IPS-20b (cell line): ENCODE data around the gene GATA5.
A peak's percentile ranks its signal among the peaks of the same experiment; 100 is the strongest.
"Not testable (repeated sequence)": the region's sequence is repeated elsewhere in the genome, so short reads cannot be mapped to it uniquely, and the experiment has no call there.

Experiments used
- H3K27ac ChIP-seq: one replicate; pipeline ENCODE4 v1.5.1; 2013; ENCODE audit warnings: low read length
- H3K27me3 ChIP-seq: 2 replicates; pipeline ENCODE4 v1.6.1; 2013; ENCODE audit warnings: mild to moderate bottlenecking, low read length, inconsistent platforms; ENCODE audit not compliant: insufficient read depth
- H3K36me3 ChIP-seq: 2 replicates; pipeline ENCODE4 v1.6.1; 2013; ENCODE audit warnings: low read depth, mild to moderate bottlenecking, inconsistent platforms, low read length, moderate library complexity; ENCODE audit not compliant: insufficient read depth
- H3K4me1 ChIP-seq: 2 replicates; pipeline ENCODE4 v1.6.1; 2013; ENCODE audit warnings: mild to moderate bottlenecking, control low read depth, inconsistent platforms, low read length, moderate library complexity; ENCODE audit not compliant: insufficient read depth
- H3K4me3 ChIP-seq: 2 replicates; pipeline ENCODE4 v1.5.1; 2013; ENCODE audit warnings: mild to moderate bottlenecking, low read length, inconsistent platforms
- H3K9ac ChIP-seq: 2 replicates; pipeline ENCODE4 v1.6.1; 2013; ENCODE audit warnings: low read depth, mild to moderate bottlenecking, inconsistent platforms, low read length, moderate library complexity
- H3K9me3 ChIP-seq: 2 replicates; pipeline ENCODE4 v1.6.1; 2013; ENCODE audit warnings: mild to moderate bottlenecking, low read depth, low read length, inconsistent platforms; ENCODE audit not compliant: insufficient read depth

Gene GATA5

GRCh38 chr20:62430866-62431447, 44.8 kb downstream of the GATA5 start:
- H3K4me1 ChIP-seq: peaks cover 5% of the 10 kb centered on the region; the same call in 1 of the 2 replicates
- H3K9ac ChIP-seq: no peak overlapping the region
- peaks cover 4% of the 10 kb centered on the region for H3K27me3 ChIP-seq
- no peaks in the 10 kb centered on the region for H3K9me3 ChIP-seq
- no peak overlapping the region for H3K27ac ChIP-seq
- H3K4me3 ChIP-seq: no peak overlapping the region
- H3K36me3 ChIP-seq: no peaks in the 10 kb centered on the region

GRCh38 chr20:62430311-62430853, 45.4 kb downstream of the GATA5 start:
- Histone ChIP-seq H3K4me1 (peaks cover 5% of the 10 kb centered on the region; the same call in 1 of the 2 replicates), H3K9me3 (no peaks in the 10 kb centered on the region), H3K9ac (no peak overlapping the region), H3K4me3 (no peak overlapping the region), H3K36me3 (no peaks in the 10 kb centered on the region), H3K27me3 (peaks cover 4% of the 10 kb centered on the region), H3K27ac (no peak overlapping the region)

DNA sequence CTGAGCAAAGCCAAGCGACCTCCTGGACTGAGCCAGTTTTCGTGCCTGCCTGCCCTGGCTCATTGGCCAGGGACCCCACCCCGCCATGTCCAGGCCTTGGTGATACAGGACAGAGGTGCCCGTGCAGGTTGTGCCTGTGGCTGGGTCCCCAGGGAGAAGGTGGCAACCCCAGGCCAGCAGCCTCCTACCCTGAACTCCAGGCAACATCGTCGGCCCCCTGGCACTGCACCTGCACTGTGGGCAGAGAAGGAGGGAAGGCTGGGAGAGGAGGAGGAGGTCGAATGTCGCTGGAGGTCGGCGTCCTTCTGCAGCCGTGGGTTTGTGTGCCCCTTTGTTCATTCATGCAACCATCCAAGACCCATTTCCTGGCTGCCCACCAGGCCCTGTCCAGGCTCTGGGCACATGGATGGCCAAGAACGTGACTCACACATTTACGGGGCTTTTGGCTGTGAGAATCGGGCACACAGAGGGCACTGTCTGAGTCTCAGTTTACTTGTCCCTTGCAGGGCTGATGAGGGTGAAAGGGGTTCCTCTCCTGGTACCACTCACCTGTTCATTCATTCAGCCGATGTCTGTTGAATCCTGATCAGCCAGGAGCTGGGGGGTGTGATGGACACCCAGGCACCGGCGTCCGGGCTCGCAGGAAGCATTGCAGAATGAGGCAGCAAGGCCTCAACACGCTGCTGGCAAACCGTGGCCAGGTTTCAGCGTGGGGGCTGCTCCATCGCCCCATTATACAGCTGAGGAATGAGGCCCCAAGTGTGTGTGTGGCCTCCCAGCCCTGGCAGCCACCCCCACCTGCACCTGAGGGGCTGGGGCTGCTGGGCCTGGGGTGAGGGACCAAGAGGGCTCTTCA, 46.1 kb downstream of the GATA5 start:
- Histone ChIP-seq H3K27ac (no peak overlapping the region), H3K27me3 (no peaks in the 10 kb centered on the region; the same call in 1 of the 2 replicates), H3K36me3 (no peaks in the 10 kb centered on the region), H3K4me3 (no peak overlapping the region), H3K9me3 (no peaks in the 10 kb centered on the region), H3K9ac (no peak overlapping the region), H3K4me1 (peaks cover 5% of the 10 kb centered on the region; the same call in 1 of the 2 replicates)

GRCh38 chr20:62428396-62429295, 47.1 kb downstream of the GATA5 start:
- H3K4me1 ChIP-seq: peaks cover 5% of the 10 kb centered on the region; the same call in 1 of the 2 replicates
- no peaks in the 10 kb centered on the region; the same call in 1 of the 2 replicates for H3K27me3 ChIP-seq
- no peak overlapping the region for H3K27ac ChIP-seq
- H3K4me3 ChIP-seq: no peak overlapping the region
- no peaks in the 10 kb centered on the region for H3K36me3 ChIP-seq
- H3K9me3 ChIP-seq: no peaks in the 10 kb centered on the region
- no peak overlapping the region for H3K9ac ChIP-seq

GRCh38 chr20:62428002-62428372, 47.8 kb downstream of the GATA5 start:
- H3K4me3 ChIP-seq: no peak overlapping the region
- H3K27me3 ChIP-seq: no peaks in the 10 kb centered on the region; the same call in 1 of the 2 replicates
- no peaks in the 10 kb centered on the region for H3K9me3 ChIP-seq
- H3K36me3 ChIP-seq: no peaks in the 10 kb centered on the region
- no peak overlapping the region for H3K9ac ChIP-seq
- H3K4me1 ChIP-seq: peaks cover 5% of the 10 kb centered on the region; the same call in 1 of the 2 replicates
- no peak overlapping the region for H3K27ac ChIP-seq

DNA sequence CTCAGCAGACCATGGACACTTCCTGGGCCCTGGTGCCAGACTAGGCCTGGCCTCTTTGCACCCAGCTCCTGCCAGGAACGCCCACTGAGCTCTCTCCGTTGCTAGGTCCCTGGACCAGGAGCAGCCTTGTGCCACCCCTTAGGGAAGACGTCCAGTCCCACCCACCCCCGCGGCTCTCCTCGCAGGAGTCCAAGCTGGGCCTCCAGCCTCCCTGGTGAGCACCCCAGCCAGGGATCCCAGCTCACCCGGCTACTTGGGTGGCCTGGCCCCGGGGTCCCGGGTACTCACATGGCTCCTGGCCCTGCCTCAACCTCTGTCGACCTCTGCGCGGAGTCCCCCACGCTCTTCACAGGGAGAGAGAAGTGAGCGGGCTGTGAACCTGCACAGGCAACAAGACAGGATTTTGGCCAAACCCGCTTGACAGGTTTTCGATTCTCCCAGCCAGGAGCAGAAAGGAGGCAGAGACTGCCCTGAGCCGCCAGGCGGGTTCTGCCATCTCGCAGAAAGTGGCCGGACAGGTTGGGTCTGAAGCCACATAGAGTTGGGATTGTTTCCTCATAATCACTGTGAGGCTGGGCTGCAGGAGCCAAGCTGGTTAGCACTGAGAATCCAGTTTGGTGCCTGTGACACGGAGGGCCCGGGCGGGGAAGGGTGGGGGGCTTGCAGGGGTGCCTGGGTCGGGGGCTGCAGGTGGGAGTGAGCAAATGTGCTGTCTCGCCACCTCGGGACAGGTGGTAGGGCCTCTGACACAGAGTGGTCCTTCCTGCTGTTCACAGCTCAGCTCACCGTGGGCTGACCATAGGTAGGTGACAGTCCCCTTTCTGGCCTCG, 48.4 kb downstream of the GATA5 start, which contains the start of gene RBBP8NL:
Gene RBBP8NL (minus strand): TSS at position 368 of the 830 bp plus-strand sequence. CDS start 7,892 bp downstream, outside the sequence.
- no peak within 1 kb of the TSS for H3K27ac ChIP-seq
- H3K27me3 ChIP-seq: no peaks in the 10 kb centered on the region; the same call in 1 of the 2 replicates
- peak within 1 kb of the TSS; percentile 28; the same call in 1 of the 2 replicates for H3K4me3 ChIP-seq
- peaks cover 5% of the 10 kb centered on the region; the same call in 1 of the 2 replicates for H3K4me1 ChIP-seq
- H3K9me3 ChIP-seq: no peaks in the 10 kb centered on the region
- no peaks in the 10 kb centered on the region for H3K36me3 ChIP-seq
- H3K9ac ChIP-seq: peak within 1 kb of the TSS; percentile 50; the same call in 1 of the 2 replicates

DNA sequence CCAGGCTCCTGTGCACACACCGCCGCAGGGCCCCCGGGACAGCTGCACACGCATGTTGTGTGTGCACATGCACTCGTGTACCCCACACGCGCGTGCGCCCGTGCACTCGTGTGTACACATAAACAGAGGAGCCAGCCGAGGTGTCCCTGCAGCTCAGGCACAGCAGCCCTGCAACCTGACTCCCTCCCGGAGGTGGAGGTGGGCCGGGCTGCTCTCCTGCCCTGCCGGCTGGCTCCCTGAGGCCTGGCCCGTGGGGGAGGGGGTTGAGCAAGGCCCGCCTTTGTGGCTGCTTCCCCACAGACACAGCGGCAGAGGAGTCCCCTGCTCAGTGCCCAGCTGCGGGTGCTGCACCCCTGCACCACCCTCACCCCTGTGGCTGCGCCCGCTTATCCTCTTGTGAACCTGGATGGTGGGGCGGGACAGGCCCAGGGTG, 49.1 kb downstream of the GATA5 start:
- H3K27me3 ChIP-seq: no peaks in the 10 kb centered on the region; the same call in 1 of the 2 replicates
- H3K27ac ChIP-seq: no peak overlapping the region
- H3K36me3 ChIP-seq: no peaks in the 10 kb centered on the region
- H3K9ac ChIP-seq: peak overlapping the region; percentile 50; the same call in 1 of the 2 replicates
- peaks cover 5% of the 10 kb centered on the region; the same call in 1 of the 2 replicates for H3K4me1 ChIP-seq
- no peaks in the 10 kb centered on the region for H3K9me3 ChIP-seq
- peak overlapping the region; percentile 28; the same call in 1 of the 2 replicates for H3K4me3 ChIP-seq

DNA sequence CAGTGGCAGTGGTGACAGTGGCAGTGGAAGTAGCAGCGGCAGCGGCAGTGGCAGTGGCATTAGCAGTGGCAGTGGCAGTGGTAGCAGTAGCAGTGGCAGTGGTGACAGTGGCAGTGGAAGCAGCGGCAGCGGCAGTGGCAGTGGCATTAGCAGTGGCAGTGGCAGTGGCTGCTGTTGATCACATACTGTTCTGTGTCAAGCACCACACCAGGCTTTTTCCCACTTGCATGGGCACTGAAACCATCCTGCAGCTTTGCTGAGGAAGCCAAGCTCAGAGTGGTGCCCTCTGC, 49.8 kb downstream of the GATA5 start:
- not testable (repeated sequence) for H3K27me3 ChIP-seq, H3K27ac ChIP-seq, H3K4me3 ChIP-seq, H3K9me3 ChIP-seq, H3K4me1 ChIP-seq, H3K9ac ChIP-seq, H3K36me3 ChIP-seq

- Histone ChIP-seq H3K27me3 (no peaks in the 10 kb centered on the region), H3K9me3 (no peaks in the 10 kb centered on the region), H3K36me3 (no peaks in the 10 kb centered on the region), H3K27ac (no peak overlapping the region), H3K4me1 (no peaks in the 10 kb centered on the region; the same call in 1 of the 2 replicates), H3K4me3 (no peak overlapping the region), H3K9ac (no peak overlapping the region)
Measured at GRCh38 chr20:62425281-62426058, 50.3 kb downstream of the GATA5 start.
